ENCODE measurements around the gene MACC1.

MACC1 gene

GRCh38 chr7:20153999-20154398 lies 63.2 kb downstream of the MACC1 start:
- H3K27ac ChIP-seq, result no peak overlapping the region
- TF ChIP-seq ZFX (IDR thresholded peaks at IDR 0.05) (no peak), CTCF (conservative IDR thresholded peaks at IDR 0.05) (no peak)

GRCh38 chr7:20153567-20153966 lies 63.6 kb downstream of the MACC1 start:
- TF ChIP-seq ZFX (IDR thresholded peaks at IDR 0.05), result no peak
- no peak for TF ChIP-seq CTCF (conservative IDR thresholded peaks at IDR 0.05)
- H3K27ac ChIP-seq, result no peak overlapping the region

- TF ChIP-seq CTCF (conservative IDR thresholded peaks at IDR 0.05) (no peak), ZFX (IDR thresholded peaks at IDR 0.05) (no peak)
- H3K27ac ChIP-seq, result no peak overlapping the region
Observed at GRCh38 chr7:20152511-20152910, 64.7 kb downstream of the MACC1 start.

- no peak for TF ChIP-seq CTCF (conservative IDR thresholded peaks at IDR 0.05)
- no peak for TF ChIP-seq ZFX (IDR thresholded peaks at IDR 0.05)
- H3K27ac ChIP-seq, result no peak overlapping the region
Observed at GRCh38 chr7:20151708-20152456, 65.3 kb downstream of the MACC1 start.

GRCh38 chr7:20146451-20146850 lies 70.7 kb downstream of the MACC1 start:
- no peak overlapping the region for H3K27ac ChIP-seq
- no peak for TF ChIP-seq ZFX (IDR thresholded peaks at IDR 0.05)
- no peak for TF ChIP-seq CTCF (conservative IDR thresholded peaks at IDR 0.05)

GRCh38 chr7:20144801-20145200 lies 72.4 kb downstream of the MACC1 start:
- no peak overlapping the region for H3K27ac ChIP-seq
- TF ChIP-seq ZFX (IDR thresholded peaks at IDR 0.05) (no peak), CTCF (conservative IDR thresholded peaks at IDR 0.05) (no peak)

GRCh38 chr7:20141666-20142065 lies 75.5 kb downstream of the MACC1 start:
- H3K27ac ChIP-seq, result no peak overlapping the region
- TF ChIP-seq ZFX (IDR thresholded peaks at IDR 0.05) (no peak), CTCF (conservative IDR thresholded peaks at IDR 0.05) (no peak)

All from C4-2B (cell line).